ENCODE results near the gene CPNE2.
"Not testable (repeated sequence)": the region's sequence is repeated elsewhere in the genome, so short reads cannot be mapped to it uniquely, and the experiment has no call there.

Gene CPNE2

DNA sequence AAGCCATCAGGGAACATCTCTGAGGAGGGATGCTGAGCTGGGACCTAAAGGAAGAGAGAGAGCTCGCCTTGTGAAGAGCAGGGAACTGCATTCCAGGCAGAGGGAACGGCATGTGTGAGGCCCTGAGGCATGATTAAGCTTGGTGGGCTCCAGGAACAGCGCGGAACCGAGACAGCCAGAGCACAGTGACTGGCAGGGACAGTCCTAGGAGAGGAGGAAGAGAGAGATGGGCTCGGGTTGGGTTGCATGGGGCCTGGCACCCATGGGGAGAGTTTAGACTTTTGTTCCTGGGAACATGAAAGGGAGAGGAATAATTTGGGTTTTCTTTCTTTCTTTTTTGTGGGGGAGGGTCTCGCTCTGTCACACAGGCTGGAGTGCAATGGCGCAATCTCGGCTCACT lies 39.2 kb upstream of the CPNE2 start:
- Histone ChIP-seq H3K4me1 (peaks cover 0 to 47% (median 10%) of the 10 kb centered on the region in 10 experiments; a peak in 11 of 20 replicates), H3K9me3 (replicated peaks in 1 of 11) (no peaks in the 10 kb centered on the region), H3K9ac (peak overlapping the region in 2 of 11 experiments; percentile 2 to 47; a peak in 2 of 22 replicates), H4K20me1 (peaks cover 0 to 100% (median 93%) of the 10 kb centered on the region in 11 experiments; a peak in 16 of 22 replicates), H3K4me2 (no peak overlapping the region; a peak in 1 of 22 replicates), H3K36me3 (peaks cover 55 to 100% (median 100%) of the 10 kb centered on the region in 11 experiments), H3K27ac (peak overlapping the region in 1 of 11 experiments; percentile 9; a peak in 1 of 22 replicates), H3K27me3 (no peaks in the 10 kb centered on the region), H3K4me3 (no peak overlapping the region)
- no peak for TF ChIP-seq Cebpa-rat (IDR thresholded peaks at IDR 0.05)

DNA sequence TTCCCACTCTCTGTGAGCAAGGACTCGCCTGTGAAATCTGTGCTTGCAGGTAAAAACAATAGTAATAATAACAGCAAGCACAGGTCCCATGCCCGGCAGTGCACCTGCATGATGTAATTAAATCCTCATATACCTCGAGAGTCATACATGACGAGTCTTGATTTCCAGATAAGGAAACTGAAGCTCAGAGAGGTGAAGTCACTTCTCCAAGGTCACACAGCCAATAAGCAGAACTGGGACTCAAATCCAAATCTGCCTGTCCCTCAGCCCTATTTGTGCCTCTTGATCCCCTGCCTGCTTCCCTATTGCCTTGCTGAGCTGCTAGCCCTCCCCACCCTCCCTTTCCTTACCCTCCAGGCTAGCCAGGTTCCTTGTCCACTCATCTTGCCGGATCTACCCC lies 38.0 kb upstream of the CPNE2 start:
- H4K20me1 ChIP-seq: peaks cover 0 to 100% (median 96%) of the 10 kb centered on the region in 11 experiments; a peak in 16 of 22 replicates

DNA sequence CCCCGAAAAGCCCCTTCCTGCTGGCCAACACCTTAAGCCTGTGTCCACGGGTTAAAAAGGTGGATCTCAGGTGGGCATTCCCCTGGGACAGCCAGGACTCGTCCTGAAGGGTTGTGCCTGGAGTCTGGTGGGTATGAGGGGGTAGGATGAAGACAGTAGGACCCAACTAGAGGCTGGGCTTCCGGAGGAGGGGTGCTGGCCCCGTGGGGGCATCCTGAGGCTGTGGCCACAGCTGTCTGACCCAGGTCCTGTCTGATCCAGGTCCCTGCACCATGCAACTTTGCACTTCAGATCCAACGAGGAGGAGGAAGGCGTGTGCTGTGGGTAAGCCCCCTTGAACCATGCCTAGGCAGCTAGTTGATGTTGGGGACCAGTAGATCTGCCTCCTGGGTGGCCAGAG lies 37.6 kb upstream of the CPNE2 start:
- no peak overlapping the region; a peak in 1 of 22 replicates for H3K4me2 ChIP-seq

More for the DNA sequence above, 38.0 kb upstream of the CPNE2 start:
- Histone ChIP-seq H3K4me3 (no peak overlapping the region), H3K9ac (no peak overlapping the region), H3K4me2 (no peak overlapping the region; a peak in 1 of 22 replicates), H3K27me3 (no peaks in the 10 kb centered on the region), H3K4me1 (peaks cover 0 to 57% (median 21%) of the 10 kb centered on the region in 10 experiments; a peak in 16 of 20 replicates), H3K9me3 (replicated peaks in 1 of 11) (no peaks in the 10 kb centered on the region), H3K36me3 (peaks cover 52 to 100% (median 100%) of the 10 kb centered on the region in 11 experiments), H3K27ac (no peak overlapping the region)
- no peak for TF ChIP-seq Cebpa-rat (IDR thresholded peaks at IDR 0.05)

DNA sequence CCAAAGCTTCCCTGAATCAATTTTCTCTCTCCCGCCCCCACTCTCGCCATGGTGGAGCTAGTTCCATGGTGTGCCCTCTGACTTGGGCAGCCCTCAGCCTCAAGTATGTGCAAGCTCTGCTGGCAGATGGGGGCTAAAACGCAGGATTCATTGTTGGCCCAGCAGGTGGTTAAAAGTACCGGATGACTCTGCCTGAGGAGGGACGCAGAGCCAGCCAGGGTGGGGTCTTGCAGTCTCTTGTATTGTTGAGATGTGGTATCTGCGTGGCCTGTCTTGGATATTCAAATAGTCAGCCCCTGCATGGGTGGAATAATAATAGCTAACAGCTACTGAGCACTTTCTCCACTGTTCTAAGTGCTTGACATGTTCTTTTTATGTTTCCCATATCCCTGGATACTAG lies 36.7 kb upstream of the CPNE2 start:
- no peak overlapping the region for H3K27ac ChIP-seq
- peaks cover 49 to 100% (median 100%) of the 10 kb centered on the region in 11 experiments for H3K36me3 ChIP-seq
- no peak overlapping the region for H3K4me3 ChIP-seq
- H3K9ac ChIP-seq: no peak overlapping the region
- no peaks in the 10 kb centered on the region for H3K9me3 ChIP-seq (replicated peaks in 1 of 11)
- TF ChIP-seq Cebpa-rat (IDR thresholded peaks at IDR 0.05): no peak
- H3K4me1 ChIP-seq: peaks cover 11 to 65% (median 30%) of the 10 kb centered on the region in 10 experiments
- H3K4me2 ChIP-seq: no peak overlapping the region
- H4K20me1 ChIP-seq: peaks cover 0 to 100% (median 97%) of the 10 kb centered on the region in 11 experiments; a peak in 16 of 22 replicates
- no peaks in the 10 kb centered on the region for H3K27me3 ChIP-seq

More for the DNA sequence above, 37.6 kb upstream of the CPNE2 start:
- Histone ChIP-seq H3K9ac (no peak overlapping the region), H3K36me3 (peaks cover 50 to 100% (median 100%) of the 10 kb centered on the region in 11 experiments), H4K20me1 (peaks cover 0 to 100% (median 98%) of the 10 kb centered on the region in 11 experiments; a peak in 16 of 22 replicates), H3K27me3 (no peaks in the 10 kb centered on the region), H3K27ac (no peak overlapping the region), H3K4me3 (no peak overlapping the region), H3K9me3 (replicated peaks in 1 of 11) (no peaks in the 10 kb centered on the region), H3K4me1 (peaks cover 2 to 61% (median 24%) of the 10 kb centered on the region in 10 experiments; a peak in 16 of 20 replicates)
- no peak for TF ChIP-seq Cebpa-rat (IDR thresholded peaks at IDR 0.05)

DNA sequence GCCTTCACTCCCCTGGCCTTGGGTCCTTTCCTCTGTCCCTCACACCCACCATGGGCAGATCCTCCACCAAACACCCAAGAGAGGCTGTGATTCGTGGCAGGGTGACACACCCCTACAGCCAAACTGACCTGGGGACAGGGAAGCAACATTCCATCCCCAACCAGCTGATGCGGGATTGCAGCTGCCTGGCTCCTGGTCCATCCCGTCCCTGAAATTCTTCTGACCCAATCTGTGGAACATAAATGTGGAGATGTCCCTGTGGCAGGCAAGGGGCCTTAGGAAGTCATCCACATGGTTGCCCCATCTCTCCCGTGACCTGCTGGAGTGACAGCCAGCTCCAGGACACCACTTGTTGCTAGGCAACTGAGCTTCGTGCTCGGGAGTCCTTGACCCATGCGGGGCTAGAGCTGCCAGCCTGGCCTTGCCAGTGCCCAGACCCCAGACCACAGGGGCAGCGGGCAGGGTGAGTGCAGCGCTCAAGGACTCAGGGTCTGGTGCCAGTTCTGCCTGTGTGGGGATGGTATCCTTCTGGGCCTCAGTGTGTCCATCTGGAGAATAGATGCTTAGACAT lies 34.0 kb upstream of the CPNE2 start:
- Histone ChIP-seq H3K27ac (peak overlapping the region in 1 of 11 experiments; percentile 6; a peak in 2 of 22 replicates), H3K9ac (peak overlapping the region in 2 of 11 experiments; percentile 9 to 18; a peak in 4 of 22 replicates), H3K4me2 (peak overlapping the region in 5 of 11 experiments; percentile 7 to 41 (median 21); a peak in 7 of 22 replicates), H3K9me3 (replicated peaks in 1 of 11) (peaks cover 0 to 5% (median 0%) of the 10 kb centered on the region in 11 experiments; a peak in 2 of 22 replicates), H3K36me3 (peaks cover 40 to 100% (median 100%) of the 10 kb centered on the region in 11 experiments), H3K4me1 (peaks cover 28 to 67% (median 44%) of the 10 kb centered on the region in 10 experiments), H3K27me3 (no peaks in the 10 kb centered on the region), H4K20me1 (peaks cover 0 to 100% (median 86%) of the 10 kb centered on the region in 11 experiments; a peak in 16 of 22 replicates), H3K4me3 (no peak overlapping the region)
- no peak for TF ChIP-seq Cebpa-rat (IDR thresholded peaks at IDR 0.05)

DNA sequence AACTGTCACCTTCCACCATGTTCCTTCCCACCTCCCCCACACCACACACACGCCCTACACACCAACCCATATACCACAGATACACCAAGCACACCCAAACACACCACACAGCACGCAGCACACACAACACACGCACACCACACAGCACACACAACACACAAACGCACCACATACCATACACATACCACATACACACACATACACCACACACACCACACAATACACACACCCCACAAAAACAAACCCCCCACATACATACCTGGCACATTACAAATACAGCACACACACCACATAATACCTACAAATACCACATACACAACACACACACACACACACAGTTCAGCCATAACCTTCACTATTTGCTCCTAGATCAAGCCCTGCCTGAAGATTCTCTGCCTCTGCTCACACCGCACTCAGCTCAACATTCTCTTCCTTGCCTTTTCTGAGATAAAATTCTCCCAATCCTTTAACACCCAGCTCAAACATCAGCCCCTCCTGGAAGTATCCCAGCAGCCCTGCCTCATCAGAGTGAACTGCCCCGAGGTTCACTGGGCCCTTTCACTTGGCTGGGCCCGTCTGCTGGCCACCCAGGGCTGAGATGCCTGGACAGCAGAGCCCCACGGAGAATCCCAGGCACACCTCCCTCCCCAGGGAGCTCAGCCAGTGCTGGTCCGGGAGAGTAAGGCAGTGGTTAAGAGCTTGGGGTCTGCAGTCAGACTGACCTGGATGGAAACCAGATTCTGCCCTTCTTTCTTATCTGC lies 31.9 kb upstream of the CPNE2 start:
- Histone ChIP-seq H3K36me3 (peaks cover 31 to 100% (median 93%) of the 10 kb centered on the region in 11 experiments), H3K4me1 (peaks cover 28 to 56% (median 44%) of the 10 kb centered on the region in 10 experiments), H4K20me1 (peaks cover 0 to 98% (median 72%) of the 10 kb centered on the region in 11 experiments; a peak in 16 of 22 replicates), H3K9me3 (replicated peaks in 1 of 11) (peaks cover 0 to 7% (median 0%) of the 10 kb centered on the region in 11 experiments; a peak in 2 of 22 replicates), H3K27ac (peak overlapping the region in 10 of 11 experiments; percentile 17 to 67 (median 52); a peak in 16 of 22 replicates), H3K9ac (peak overlapping the region in 10 of 11 experiments; percentile 17 to 58 (median 46); a peak in 15 of 22 replicates), H3K4me2 (peak overlapping the region in 10 of 11 experiments; percentile 31 to 71 (median 48); a peak in 21 of 22 replicates), H3K4me3 (no peak overlapping the region), H3K27me3 (no peaks in the 10 kb centered on the region)
- TF ChIP-seq Cebpa-rat (IDR thresholded peaks at IDR 0.05): no peak

DNA sequence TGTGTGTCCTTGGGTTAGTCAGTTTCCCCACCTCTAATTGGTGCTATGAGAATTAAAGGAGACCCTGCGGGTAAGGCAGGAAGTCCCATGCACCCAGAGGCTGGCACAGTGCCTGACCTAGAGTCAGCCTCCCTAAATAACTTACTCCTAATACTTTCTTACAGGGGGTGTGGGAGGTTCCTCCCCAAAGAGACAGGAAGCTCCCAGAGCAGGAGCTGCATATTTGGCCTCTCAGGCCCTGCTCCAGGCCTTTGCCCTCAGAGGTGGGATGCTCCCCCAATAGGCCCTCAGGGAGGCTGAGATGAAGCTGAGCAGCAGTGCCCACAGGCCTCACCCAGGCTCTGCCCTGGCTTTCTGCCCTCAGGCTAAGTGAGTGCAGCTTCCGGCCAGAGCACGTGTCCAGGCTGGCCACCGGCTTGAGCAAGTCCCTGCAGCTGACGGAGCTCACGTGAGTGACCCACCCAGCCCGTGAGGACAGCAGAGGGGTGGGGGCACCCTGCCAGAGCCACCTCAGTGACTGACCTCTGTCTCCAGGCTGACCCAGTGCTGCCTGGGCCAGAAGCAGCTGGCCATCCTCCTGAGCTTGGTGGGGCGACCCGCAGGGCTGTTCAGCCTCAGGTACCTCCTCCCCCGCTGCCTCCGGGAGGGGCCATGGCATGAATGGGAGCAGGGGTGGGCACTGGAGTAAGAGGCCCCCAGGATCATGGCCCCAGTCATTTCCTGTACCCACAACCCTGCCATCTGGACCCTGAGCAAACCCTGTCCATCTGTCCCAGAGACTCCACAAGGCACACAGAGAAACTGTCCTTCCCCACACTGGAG lies 31.1 kb upstream of the CPNE2 start:
- no peak for TF ChIP-seq Cebpa-rat (IDR thresholded peaks at IDR 0.05)
- Histone ChIP-seq H3K27me3 (no peaks in the 10 kb centered on the region), H3K4me3 (no peak overlapping the region), H3K4me1 (peaks cover 29 to 51% (median 45%) of the 10 kb centered on the region in 10 experiments), H3K27ac (peak overlapping the region; percentile 1 to 67 (median 51); a peak in 17 of 22 replicates), H3K4me2 (peak overlapping the region in 10 of 11 experiments; percentile 31 to 71 (median 48); a peak in 20 of 22 replicates), H4K20me1 (peaks cover 0 to 98% (median 71%) of the 10 kb centered on the region in 11 experiments; a peak in 16 of 22 replicates), H3K9ac (peak overlapping the region in 9 of 11 experiments; percentile 41 to 58 (median 48); a peak in 13 of 22 replicates), H3K36me3 (peaks cover 23 to 100% (median 93%) of the 10 kb centered on the region in 11 experiments), H3K9me3 (replicated peaks in 1 of 11) (peaks cover 0 to 7% (median 0%) of the 10 kb centered on the region in 11 experiments; a peak in 2 of 22 replicates)

DNA sequence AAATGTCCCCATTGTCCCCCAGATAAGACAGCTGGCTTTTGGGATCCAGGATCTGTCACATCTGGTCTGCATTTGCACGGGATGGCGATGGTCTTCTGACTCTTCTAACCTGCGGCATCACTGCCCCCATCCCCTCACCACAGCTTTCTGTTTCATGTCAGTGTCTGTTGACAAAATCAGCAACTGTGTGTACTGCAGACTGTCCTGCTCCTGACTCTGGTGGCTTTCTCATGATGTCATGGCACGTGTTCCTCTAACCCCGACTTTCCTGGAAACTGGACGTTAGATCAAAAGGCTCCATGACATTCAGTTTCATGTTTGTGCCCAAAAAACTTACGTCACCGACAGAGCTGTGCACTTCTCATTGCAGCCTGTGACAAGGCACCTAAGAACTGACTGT lies 30.1 kb upstream of the CPNE2 start:
- H3K27ac ChIP-seq: no peak overlapping the region
- no peak overlapping the region for H3K4me3 ChIP-seq
- H3K36me3 ChIP-seq: peaks cover 16 to 100% (median 93%) of the 10 kb centered on the region in 11 experiments
- peak overlapping the region in 1 of 11 experiments; percentile 3; a peak in 1 of 22 replicates for H3K4me2 ChIP-seq
- no peak for TF ChIP-seq Cebpa-rat (IDR thresholded peaks at IDR 0.05)
- H3K4me1 ChIP-seq: peaks cover 29 to 57% (median 42%) of the 10 kb centered on the region in 10 experiments
- no peaks in the 10 kb centered on the region for H3K27me3 ChIP-seq
- H3K9ac ChIP-seq: peak overlapping the region in 2 of 11 experiments; percentile 4 to 43; a peak in 1 of 22 replicates
- H4K20me1 ChIP-seq: peaks cover 0 to 98% (median 71%) of the 10 kb centered on the region in 11 experiments; a peak in 16 of 22 replicates
- peaks cover 0 to 7% (median 0%) of the 10 kb centered on the region in 11 experiments; a peak in 2 of 22 replicates for H3K9me3 ChIP-seq (replicated peaks in 1 of 11)

DNA sequence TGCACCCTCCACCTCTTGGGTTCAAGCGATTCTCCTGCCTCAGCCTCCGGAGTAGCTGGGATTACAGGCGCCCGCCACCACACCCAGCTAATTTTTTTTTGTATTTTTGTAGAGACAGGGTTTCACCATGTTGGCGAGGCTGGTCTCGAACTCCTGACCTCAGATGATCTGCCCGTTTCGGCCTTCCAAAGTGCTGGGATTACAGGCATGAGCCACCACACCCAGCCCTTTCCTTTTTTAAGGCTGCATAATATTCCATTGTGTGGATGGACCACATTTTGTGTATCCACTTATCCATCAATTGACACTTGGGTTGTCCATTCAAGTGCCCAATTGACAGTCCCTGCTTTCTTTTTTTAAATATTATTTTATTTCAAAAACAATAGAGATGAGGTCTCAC lies 29.2 kb upstream of the CPNE2 start:
- H3K27me3 ChIP-seq; H3K9ac ChIP-seq; H3K9me3 ChIP-seq (replicated peaks in 1 of 11); H3K4me3 ChIP-seq; H3K27ac ChIP-seq; H3K4me2 ChIP-seq: not testable (repeated sequence)
- peaks cover 0 to 98% (median 68%) of the 10 kb centered on the region in 11 experiments; a peak in 16 of 22 replicates for H4K20me1 ChIP-seq
- peaks cover 29 to 58% (median 36%) of the 10 kb centered on the region in 10 experiments for H3K4me1 ChIP-seq
- H3K36me3 ChIP-seq: peaks cover 8 to 100% (median 93%) of the 10 kb centered on the region in 11 experiments; a peak in 21 of 22 replicates

Data from BLaER1 treated with 17β-estradiol and CSF1 and Interleukin-3, amounts not matched to agents 10 nM and 100 nM (cell line).